H9 (cell line): ENCODE measurements around the gene LIMS2. TPM values are rescaled to one million over a fixed set of nuclear protein-coding genes. Genes with fewer than 3 reads are reported as not detected.

Experiments
- DNase-seq: peaks from one replicate; pipeline ENCODE4 v3.0.0-alpha.2; 2017
- H2AFZ ChIP-seq: one replicate; pipeline ENCODE4 v1.6.1; 2013; ENCODE audit warnings: mild to moderate bottlenecking, low read length, control low read depth, moderate library complexity
- H2AK5ac ChIP-seq: 2 replicates; pipeline ENCODE4 v1.6.1; 2013; ENCODE audit warnings: low read length, control low read depth, mixed read lengths; ENCODE audit not compliant: insufficient read length
- H2BK120ac ChIP-seq: one replicate; pipeline ENCODE4 v1.6.1; 2013; ENCODE audit warnings: low read depth, mild to moderate bottlenecking, low read length, control low read depth, inconsistent platforms; ENCODE audit not compliant: poor library complexity, severe bottlenecking
- H2BK12ac ChIP-seq: 2 replicates; pipeline ENCODE4 v1.6.1; 2013; ENCODE audit warnings: low read length, control low read depth, mixed read lengths, low read depth; ENCODE audit not compliant: insufficient read length
- H2BK15ac ChIP-seq: 2 replicates; pipeline ENCODE4 v1.6.1; 2013; ENCODE audit warnings: low read depth, low read length, control low read depth
- H2BK20ac ChIP-seq: one replicate; pipeline ENCODE4 v1.6.1; 2013; ENCODE audit warnings: low read depth, mild to moderate bottlenecking, low read length, control low read depth, inconsistent platforms; ENCODE audit not compliant: poor library complexity, severe bottlenecking
- H2BK5ac ChIP-seq: 2 replicates; pipeline ENCODE4 v1.6.1; 2013; ENCODE audit warnings: low read length, control low read depth, mixed read lengths; ENCODE audit not compliant: insufficient read length
- H3K14ac ChIP-seq: 2 replicates; pipeline ENCODE4 v1.6.1; 2013; ENCODE audit warnings: low read length, control low read depth; ENCODE audit not compliant: insufficient read depth
- H3K18ac ChIP-seq: 2 replicates; pipeline ENCODE4 v1.6.1; 2013; ENCODE audit warnings: low read depth, mild to moderate bottlenecking, mixed read lengths, low read length, control low read depth; ENCODE audit not compliant: insufficient read length
- H3K23ac ChIP-seq: 2 replicates; pipeline ENCODE4 v1.6.1; 2013; ENCODE audit warnings: low read length, control low read depth, mixed read lengths, low read depth; ENCODE audit not compliant: insufficient read length
- H3K23me2 ChIP-seq: 2 replicates; pipeline ENCODE4 v1.6.1; 2013; ENCODE audit warnings: low read depth, mild to moderate bottlenecking, mixed read lengths, low read length, control low read depth; ENCODE audit not compliant: insufficient read length, poor library complexity, severe bottlenecking
- H3K27ac ChIP-seq: 2 replicates; pipeline ENCODE4 v1.5.1; 2013; ENCODE audit warnings: low read length, control low read depth, mixed read lengths, low read depth; ENCODE audit not compliant: insufficient read length
- H3K27me3 ChIP-seq: 2 replicates; pipeline ENCODE4 v1.6.1; 2013; ENCODE audit warnings: low read length, control low read depth, inconsistent platforms; ENCODE audit not compliant: insufficient read depth
- H3K4ac ChIP-seq: 2 replicates; pipeline ENCODE4 v1.6.1; 2013; ENCODE audit warnings: low read depth, mild to moderate bottlenecking, control low read depth, inconsistent platforms, low read length, moderate library complexity
- H3K4me1 ChIP-seq: 2 replicates; pipeline ENCODE4 v1.6.1; 2013; ENCODE audit warnings: low read length, control low read depth, inconsistent platforms; ENCODE audit not compliant: insufficient read depth
- H3K4me2 ChIP-seq: 2 replicates; pipeline ENCODE4 v1.6.1; 2013; ENCODE audit warnings: low read length, control low read depth, mixed read lengths; ENCODE audit not compliant: insufficient read length, insufficient read depth
- H3K56ac ChIP-seq: 2 replicates; pipeline ENCODE4 v1.6.1; 2013; ENCODE audit warnings: low read depth, mild to moderate bottlenecking, mixed read lengths, low read length, control low read depth; ENCODE audit not compliant: insufficient read length
- H3K79me1 ChIP-seq: 2 replicates; pipeline ENCODE4 v1.6.1; 2013; ENCODE audit warnings: low read depth, mild to moderate bottlenecking, moderate library complexity, low read length, control low read depth, inconsistent platforms; ENCODE audit not compliant: insufficient read depth, poor library complexity, severe bottlenecking
- H3K79me2 ChIP-seq: 2 replicates; pipeline ENCODE4 v1.6.1; 2013; ENCODE audit warnings: low read length, control low read depth, inconsistent platforms; ENCODE audit not compliant: insufficient read depth
- H3K9ac ChIP-seq: 2 replicates; pipeline ENCODE4 v1.6.1; 2013; ENCODE audit warnings: low read length, control low read depth, mixed read lengths; ENCODE audit not compliant: insufficient read length; ENCODE audit errors: extremely low read depth
- H3K9me3 ChIP-seq: one replicate; pipeline ENCODE4 v1.6.1; 2013; ENCODE audit warnings: low read depth, low read length, inconsistent platforms; ENCODE audit not compliant: control insufficient read depth
- H3T11ph ChIP-seq: one replicate; pipeline ENCODE4 v1.6.1; 2013; ENCODE audit warnings: mild to moderate bottlenecking, low read length, control low read depth, inconsistent platforms
- H4K20me1 ChIP-seq: one replicate; pipeline ENCODE4 v1.6.1; 2013; ENCODE audit not compliant: control insufficient read depth, insufficient read length, insufficient read depth
- H4K5ac ChIP-seq: 2 replicates; pipeline ENCODE4 v1.6.1; 2013; ENCODE audit warnings: low read depth, mild to moderate bottlenecking, mixed read lengths, low read length, control low read depth; ENCODE audit not compliant: insufficient read length
- H4K8ac ChIP-seq: replicated peaks from 2 replicates; pipeline ENCODE4 v1.6.1; 2013; ENCODE audit warnings: low read length, control low read depth, mixed read lengths, low read depth; ENCODE audit not compliant: insufficient read length
- H4K91ac ChIP-seq: 2 replicates; pipeline ENCODE4 v1.6.1; 2013; ENCODE audit warnings: low read depth, mild to moderate bottlenecking, moderate library complexity, mixed read lengths, low read length, control low read depth; ENCODE audit not compliant: insufficient read length
- H3K27ac Mint-ChIP-seq, 3 experiments: 2 replicates in 2 of 3; 3 replicates in 1 of 3; pipeline ENCODE4 v1.8.0; 2020 to 2021; ENCODE audit warnings: mixed read lengths in 3 of 3, mild to moderate bottlenecking in 1 of 3, moderate library complexity in 1 of 3
- H3K27me3 Mint-ChIP-seq: 2 replicates; pipeline ENCODE4 v1.8.0; 2021; ENCODE audit warnings: low read depth, mild to moderate bottlenecking, moderate library complexity, mixed read lengths
- H3K36me3 Mint-ChIP-seq, 3 experiments: 2 replicates in 2 of 3; 3 replicates in 1 of 3; pipeline ENCODE4 v1.8.0; 2020 to 2021; ENCODE audit warnings: low read depth in 3 of 3, mixed read lengths in 3 of 3; ENCODE audit not compliant: insufficient read depth in 1 of 3
- H3K4me1 Mint-ChIP-seq, 2 experiments: 2 replicates each; pipeline ENCODE4 v1.8.0; 2020; ENCODE audit warnings: mixed read lengths in 2 of 2
- H3K4me3 Mint-ChIP-seq, 2 experiments: 2 replicates in 1 of 2; 3 replicates in 1 of 2; pipeline ENCODE4 v1.8.0; 2020 to 2021; ENCODE audit warnings: mild to moderate bottlenecking in 2 of 2, mixed read lengths in 2 of 2, moderate library complexity in 1 of 2
- H3K9me3 Mint-ChIP-seq, 2 experiments: 2 replicates in 1 of 2; 3 replicates in 1 of 2; pipeline ENCODE4 v1.8.0; 2020; ENCODE audit warnings: mild to moderate bottlenecking in 2 of 2, mixed read lengths in 2 of 2, moderate library complexity in 1 of 2
- CTCF ChIP-seq: fragments of 200-600 bp; sonication (generic); conservative IDR thresholded peaks from 3 replicates; pipeline ENCODE4 v1.8.0; 2021; ENCODE audit warnings: antibody characterized with exemption, mild to moderate bottlenecking
- WGBS: extraction: QIAGEN DNeasy Blood & Tissue Kit; methylation state at CpG from one replicate; pipeline ENCODE4 v1.1.7; 2013; ENCODE audit warnings: missing lambda C conversion rate, low lambda C conversion rate, mixed read lengths; ENCODE audit not compliant: insufficient read length; ENCODE audit errors: extremely low coverage; 5-methylcytosine and 5-hydroxymethylcytosine counted together
- total RNA-seq: library from RNA; stranded (reverse); gene quantifications from 2 replicates; pipeline ENCODE4 v1.2.1, GENCODE V29; 2021

LIMS2 gene
- total RNA-seq, 1 experiment from 2014 or later, result 5.9 TPM

GRCh38 chr2:127678531-127678930 is 3.2 kb upstream of the LIMS2 start:
- Mint-ChIP-seq H3K4me1 (peaks cover 8 to 10% of the 10 kb centered on the region in 2 experiments; a peak in 3 of 4 replicates), H3K27me3 (peaks cover 63% of the 10 kb centered on the region), H3K27ac (no peak overlapping the region), H3K9me3 (no peaks in the 10 kb centered on the region), H3K36me3 (no peaks in the 10 kb centered on the region; a peak in 1 of 7 replicates), H3K4me3 (no peak overlapping the region)
- no peak overlapping the region for H4K8ac ChIP-seq
- H4K5ac ChIP-seq, result no peak overlapping the region
- no peak overlapping the region for H3K4ac ChIP-seq
- DNase-seq, result no peak
- no peak overlapping the region for H3K14ac ChIP-seq
- TF ChIP-seq CTCF, result no peak
- no peak overlapping the region for H2BK12ac ChIP-seq
- H3K27ac ChIP-seq, result no peak overlapping the region
- no peak overlapping the region for H3K18ac ChIP-seq
- no peak overlapping the region for H2BK5ac ChIP-seq
- no peak overlapping the region for H2BK15ac ChIP-seq
- H3T11ph ChIP-seq, result no peak overlapping the region
- no peaks in the 10 kb centered on the region for H3K79me2 ChIP-seq
- no peaks in the 10 kb centered on the region for H4K20me1 ChIP-seq
- H3K27me3 ChIP-seq, result peaks cover 13% of the 10 kb centered on the region
- no peak overlapping the region for H2BK20ac ChIP-seq
- no peak overlapping the region for H2AK5ac ChIP-seq
- H3K23me2 ChIP-seq, result peaks cover 6% of the 10 kb centered on the region
- H3K4me1 ChIP-seq, result no peaks in the 10 kb centered on the region
- no peak overlapping the region for H3K4me2 ChIP-seq
- H2BK120ac ChIP-seq, result no peak overlapping the region
- no peaks in the 10 kb centered on the region for H3K79me1 ChIP-seq
- no peak overlapping the region for H4K91ac ChIP-seq
- H3K9me3 ChIP-seq, result no peaks in the 10 kb centered on the region
- no peak overlapping the region for H3K9ac ChIP-seq
- WGBS, result no CpG with 5 or more reads among the region's 10 CpGs
- no peak overlapping the region for H3K56ac ChIP-seq
- H3K23ac ChIP-seq, result no peak overlapping the region
- H2AFZ ChIP-seq, result no peak overlapping the region
